Body of pancreas (tissue), 4 donors: ENCODE data around the gene PRDM16. TPM values are rescaled to one million over a fixed set of nuclear protein-coding genes. Genes with fewer than 3 reads are reported as not detected.
"Not testable (repeated sequence)": the region's sequence is repeated elsewhere in the genome, so short reads cannot be mapped to it uniquely, and the experiment has no call there.

Experiments
- ATAC-seq: fragments of 150-250 bp; one replicate; pipeline ENCODE4 v1.9.1; 2016
- DNase-seq, 4 donors: peaks; one replicate each; pipeline ENCODE4 v3.0.0-alpha.2; 2019
- H3K27ac ChIP-seq, 4 donors: fragments of 200-600 bp; sonication (generic); 1 replicate in 3 of 4; 2 replicates in 1 of 4; pipeline versions ENCODE4 v1.5.1 to v1.6.1; 2016 to 2019; ENCODE audit warnings: mild to moderate bottlenecking in 1 of 4, mixed read lengths in 1 of 4, moderate library complexity in 1 of 4
- H3K27me3 ChIP-seq, 2 donors: fragments of 200-600 bp; sonication (generic); one replicate each; pipeline ENCODE4 v1.6.0; 2016; ENCODE audit warnings: mild to moderate bottlenecking in 1 of 2
- H3K36me3 ChIP-seq, 2 donors: fragments of 200-600 bp; sonication (generic); replicated peaks in 1 of 2; 2 replicates each; pipeline ENCODE4 v1.5.1; 2016; ENCODE audit warnings: low read depth in 2 of 2; ENCODE audit not compliant: insufficient read depth in 1 of 2
- H3K4me1 ChIP-seq: fragments of 200-600 bp; sonication (generic); one replicate; pipeline ENCODE4 v1.6.0; 2016
- H3K4me3 ChIP-seq, 2 donors: fragments of 200-600 bp; sonication (generic); 1 replicate in 1 of 2; 2 replicates in 1 of 2; pipeline ENCODE4 v1.5.1; 2016 to 2019
- H3K9me3 ChIP-seq, 3 donors: fragments of 200-600 bp; sonication (generic); 1 replicate in 2 of 3; 2 replicates in 1 of 3; pipeline ENCODE4 v1.5.1; 2016
- CTCF ChIP-seq, 7 experiments: fragments of 450-650 bp in 4 of 7; fragments of 200-600 bp in 3 of 7; sonication (generic) in 3 of 7; IDR thresholded peaks; one replicate each; pipeline ENCODE4 v1.5.1; 2016 to 2019; ENCODE audit warnings: antibody characterized with exemption in 7 of 7
- POLR2A ChIP-seq, 3 donors: fragments of 450-650 bp; IDR thresholded peaks; one replicate each; pipeline ENCODE4 v1.6.1; 2016; ENCODE audit warnings: antibody characterized with exemption in 3 of 3, mild to moderate bottlenecking in 2 of 3
- WGBS, 2 donors: methylation state at CpG; one replicate each; pipeline ENCODE4 v1.1.5; 2017; 5-methylcytosine and 5-hydroxymethylcytosine counted together
- intact Hi-C: fragments of 100-400 bp; cut with DNase I; formaldehyde crosslinking; loops from one replicate; pipeline ENCODE4 v1.15.1; 2023
- total RNA-seq, 2 donors: library from RNA; depleted of rRNA; stranded (reverse); fragments of >200 nt; gene quantifications; one replicate each; pipeline ENCODE4 v1.1.0, GENCODE V29; 2016

PRDM16 gene
- total RNA-seq, 2 donors from 2014 or later: 15.2 to 16.6 TPM

- no peak for DNase-seq
- ATAC-seq: no peak
- Histone ChIP-seq H3K27me3 (no peaks in the 10 kb centered on the region), H3K4me3 (no peak overlapping the region), H3K4me1 (peaks cover 25% of the 10 kb centered on the region), H3K9me3 (no peaks in the 10 kb centered on the region), H3K36me3 (no peaks in the 10 kb centered on the region), H3K27ac (no peak overlapping the region)
- WGBS, 2 donors: 78 to 100% methylated on average over 1 to 16 of the region's 16 CpGs
- TF ChIP-seq POLR2A (IDR thresholded peaks at IDR 0.05): no peak
- intact Hi-C loops: no loop called here
Measured at GRCh38 chr1:3084154-3084553, 15.2 kb downstream of the PRDM16 start.

GRCh38 chr1:3084726-3085125, 15.7 kb downstream of the PRDM16 start:
- H3K27me3 ChIP-seq: no peaks in the 10 kb centered on the region
- no peak overlapping the region for H3K4me3 ChIP-seq
- no peaks in the 10 kb centered on the region for H3K36me3 ChIP-seq
- intact Hi-C loops: no loop called here
- peak overlapping the region in 1 of 4 donors; percentile 5 for H3K27ac ChIP-seq
- WGBS, 2 donors: 68 to 82% methylated on average over 7 to 12 of the region's 12 CpGs
- no peaks in the 10 kb centered on the region for H3K9me3 ChIP-seq
- ATAC-seq (no peak), DNase-seq (no peak)
- no peak for TF ChIP-seq CTCF (IDR thresholded peaks at IDR 0.05)
- no peak for TF ChIP-seq POLR2A (IDR thresholded peaks at IDR 0.05)
- H3K4me1 ChIP-seq: peaks cover 20% of the 10 kb centered on the region

DNA sequence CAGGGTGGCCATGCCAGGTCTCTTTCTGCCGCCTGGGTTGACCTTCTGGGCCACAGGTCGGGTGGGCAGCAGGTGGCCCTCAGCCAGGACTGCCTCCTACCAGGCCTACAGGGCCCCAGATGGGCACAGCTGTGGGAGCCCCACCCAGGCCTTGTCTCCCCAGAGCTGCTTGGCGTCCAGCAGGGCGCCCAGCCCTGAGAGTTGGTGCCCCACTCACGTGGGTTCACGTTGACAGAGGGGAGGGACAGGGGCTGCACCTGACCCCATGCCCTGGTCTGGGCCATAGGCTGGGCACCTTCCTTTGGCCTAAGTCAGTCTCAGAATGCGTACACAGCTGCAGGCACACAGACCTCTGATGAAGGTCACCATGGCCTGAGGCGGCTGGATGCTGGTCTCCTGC, 16.7 kb downstream of the PRDM16 start:
- Histone ChIP-seq H3K36me3 (no peaks in the 10 kb centered on the region), H3K4me1 (peaks cover 11% of the 10 kb centered on the region), H3K9me3 (no peaks in the 10 kb centered on the region), H3K27ac (no peak overlapping the region), H3K27me3 (no peaks in the 10 kb centered on the region), H3K4me3 (no peak overlapping the region)
- intact Hi-C loops: no loop called here
- ATAC-seq: peak; percentile 28
- peak in 1 of 4 donors; percentile 40 for DNase-seq
- no peak for TF ChIP-seq POLR2A (IDR thresholded peaks at IDR 0.05)
- no peak for TF ChIP-seq CTCF (IDR thresholded peaks at IDR 0.05)
- 0 to 71% methylated on average over 1 to 8 of the region's 8 CpGs for WGBS, 2 donors

DNA sequence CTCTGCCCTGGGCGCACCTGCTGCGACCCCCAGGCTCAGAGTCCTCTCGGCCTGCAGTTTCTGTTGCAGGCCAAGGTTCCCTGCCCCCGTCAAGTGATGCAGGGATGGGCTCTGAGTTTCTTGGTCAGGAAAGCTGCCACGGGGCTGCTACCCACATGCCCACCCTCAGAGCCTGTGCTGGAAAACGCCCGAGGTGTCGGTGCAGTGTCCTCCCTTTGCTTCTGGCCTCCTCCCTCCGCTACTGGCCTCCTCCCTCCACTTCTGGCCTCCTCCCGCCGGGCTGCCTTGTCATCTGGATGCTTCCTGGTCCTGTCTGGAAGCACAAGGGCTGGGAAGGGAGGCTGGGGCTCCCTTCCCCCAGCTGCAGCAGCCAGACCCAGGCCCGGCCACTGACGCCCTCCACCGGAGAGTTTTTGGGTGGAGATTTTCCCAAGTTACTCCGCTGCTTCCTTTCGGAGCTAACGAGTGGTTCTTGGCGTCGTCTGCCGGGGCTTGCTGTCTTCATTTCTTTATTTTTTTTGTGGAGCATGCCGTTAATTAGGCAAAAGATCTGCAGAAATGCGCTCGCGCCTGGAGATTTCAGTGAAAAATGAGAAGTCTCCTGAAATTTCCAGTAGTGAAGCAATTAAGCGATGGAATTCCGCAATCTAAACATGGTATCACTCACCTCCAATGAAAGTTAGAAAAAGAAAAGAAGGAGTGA, 17.4 kb downstream of the PRDM16 start:
- H3K4me3 ChIP-seq: no peak overlapping the region
- H3K4me1 ChIP-seq: peaks cover 11% of the 10 kb centered on the region
- intact Hi-C loops: no loop called here
- H3K9me3 ChIP-seq: no peaks in the 10 kb centered on the region
- 88 to 89% methylated on average over 21 to 26 of the region's 26 CpGs for WGBS, 2 donors
- H3K27ac ChIP-seq: no peak overlapping the region
- no peaks in the 10 kb centered on the region for H3K27me3 ChIP-seq
- TF ChIP-seq CTCF (IDR thresholded peaks at IDR 0.05) (no peak), POLR2A (IDR thresholded peaks at IDR 0.05) (no peak)
- no peak for DNase-seq
- no peak for ATAC-seq
- H3K36me3 ChIP-seq: no peaks in the 10 kb centered on the region

DNA sequence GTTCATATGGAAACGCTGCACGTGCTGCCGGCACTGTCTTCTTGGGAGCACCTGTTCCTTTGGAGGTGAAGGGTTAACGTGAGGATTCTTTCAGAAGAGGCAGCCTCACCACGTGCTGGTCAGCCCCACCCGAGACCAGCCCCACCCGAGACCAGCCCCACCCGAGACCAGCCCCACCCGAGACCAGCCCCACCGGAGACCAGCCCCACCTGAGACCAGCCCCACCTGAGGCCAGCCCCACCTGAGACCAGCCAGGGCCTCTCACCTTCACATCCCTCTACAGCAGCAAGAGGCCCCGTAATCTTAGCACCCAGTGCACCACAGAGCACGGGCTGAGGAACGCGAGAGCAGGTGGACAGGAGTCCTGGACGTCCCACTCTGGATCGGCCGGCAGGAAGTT, 18.0 kb downstream of the PRDM16 start:
- Histone ChIP-seq H3K4me3 (no peak overlapping the region), H3K27ac (no peak overlapping the region), H3K27me3 (no peaks in the 10 kb centered on the region), H3K4me1 (peaks cover 11% of the 10 kb centered on the region), H3K9me3 (no peaks in the 10 kb centered on the region), H3K36me3 (no peaks in the 10 kb centered on the region)
- intact Hi-C loops: no loop called here
- WGBS, 2 donors: 79% methylated on average over 14 to 17 of the region's 17 CpGs
- no peak for DNase-seq
- no peak for ATAC-seq
- TF ChIP-seq POLR2A (IDR thresholded peaks at IDR 0.05): no peak
- no peak for TF ChIP-seq CTCF (IDR thresholded peaks at IDR 0.05)

DNA sequence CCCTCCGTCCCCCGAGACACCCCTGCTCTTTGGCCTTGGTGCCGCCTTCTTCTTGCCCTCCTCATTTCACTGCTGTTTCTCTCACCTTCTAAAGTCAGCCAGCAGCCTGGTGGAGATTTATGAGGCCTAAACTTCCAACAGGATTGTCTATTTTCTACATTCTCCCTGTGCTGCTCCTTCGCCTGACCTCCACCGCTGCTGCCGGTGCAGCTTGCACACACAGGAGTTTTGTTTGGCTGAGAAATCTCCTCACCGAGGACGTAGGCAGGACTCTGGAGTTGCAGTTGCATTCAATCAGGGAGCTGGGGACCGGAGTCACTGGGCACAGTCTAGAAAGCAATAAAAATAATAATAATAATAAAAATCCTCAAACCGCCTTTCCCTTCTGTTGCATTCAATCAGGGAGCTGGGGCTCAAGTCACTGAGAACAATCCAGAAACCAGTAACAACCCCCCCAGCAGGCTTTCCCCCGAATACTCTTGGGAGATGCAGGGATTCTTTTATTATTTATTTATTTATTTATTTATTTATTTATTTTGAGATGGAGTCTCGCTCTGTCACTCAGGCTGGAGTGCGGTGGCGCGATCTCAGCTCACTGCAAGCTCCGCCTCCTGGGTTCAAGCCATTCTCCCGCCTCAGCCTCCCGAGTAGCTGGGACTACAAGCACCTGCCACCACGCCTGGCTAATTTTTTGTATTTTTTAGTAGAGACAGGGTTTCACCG, 19.1 kb downstream of the PRDM16 start:
- intact Hi-C loops, H3K27ac ChIP-seq, H3K4me3 ChIP-seq, DNase-seq, H3K36me3 ChIP-seq, ATAC-seq, H3K27me3 ChIP-seq, H3K9me3 ChIP-seq: not testable (repeated sequence)
- WGBS, 2 donors: 85 to 86% methylated on average over 20 of the region's 20 CpGs
- H3K4me1 ChIP-seq: peaks cover 11% of the 10 kb centered on the region
